HEK293 (cell line): ENCODE results near the gene LPCAT1.

Experiments
- CTCF ChIA-PET: fragments of 350-600 bp; formaldehyde crosslinking; extraction: SDS; loops from one replicate; lab custom pipeline; 2021; ENCODE audit warnings: antibody characterized with exemption; lab: Yijun Ruan, JAX
- POLR2A ChIA-PET: fragments of 300-600 bp; formaldehyde crosslinking; extraction: SDS; loops from one replicate; lab custom pipeline; 2020; ENCODE audit warnings: antibody characterized with exemption, inconsistent platforms; lab: Yijun Ruan, JAX
- H3K27ac ChIP-seq: fragments of 200-500 bp; sonication (Bioruptor generic); 2 replicates; pipeline ENCODE4 v1.5.1; 2014; ENCODE audit warnings: low read depth, low read length, control low read depth, inconsistent platforms; ENCODE audit errors: extremely low read depth
- H3K36me3 ChIP-seq, 2 experiments: fragments of 200-500 bp in 1 of 2; sonication (Bioruptor generic) in 1 of 2; 1 replicate in 1 of 2; 2 replicates in 1 of 2; pipeline ENCODE4 v1.5.1; 2014 to 2017; ENCODE audit warnings: inconsistent platforms in 2 of 2, low read length in 2 of 2; ENCODE audit not compliant: control insufficient read depth in 2 of 2, insufficient read depth in 1 of 2
- H3K4me1 ChIP-seq: fragments of 200-500 bp; sonication (Bioruptor generic); 2 replicates; pipeline ENCODE4 v1.5.1; 2014; ENCODE audit warnings: mild to moderate bottlenecking, low read length, inconsistent platforms; ENCODE audit not compliant: control insufficient read depth, insufficient read depth
- H3K4me3 ChIP-seq: 2 replicates; pipeline ENCODE4 v1.5.1; 2011; ENCODE audit warnings: low read depth, mild to moderate bottlenecking, control low read depth, low read length, moderate library complexity
- H3K9me3 ChIP-seq: fragments of 200-500 bp; sonication (Bioruptor generic); 2 replicates; pipeline ENCODE4 v1.5.1; 2014; ENCODE audit warnings: low read depth, low read length, inconsistent platforms; ENCODE audit not compliant: control insufficient read depth, insufficient read depth
- PATZ1 ChIP-seq: fragments of 450-650 bp; formaldehyde crosslinking; IDR thresholded peaks from 2 replicates; pipeline ENCODE4 v1.5.1; 2016; ENCODE audit warnings: missing biosample characterization, missing genetic modification characterization
- PRDM10 ChIP-seq: fragments of 450-650 bp; formaldehyde crosslinking; IDR thresholded peaks from 2 replicates; pipeline ENCODE4 v1.5.1; 2016; ENCODE audit warnings: missing biosample characterization, missing genetic modification characterization
- PRDM2 ChIP-seq: fragments of 450-650 bp; formaldehyde crosslinking; IDR thresholded peaks from 2 replicates; pipeline ENCODE4 v1.5.1; 2016; ENCODE audit warnings: missing biosample characterization, missing genetic modification characterization, borderline replicate concordance
- ZNF114 ChIP-seq: fragments of 450-650 bp; formaldehyde crosslinking; IDR thresholded peaks from 2 replicates; pipeline ENCODE4 v1.5.0; 2017; ENCODE audit warnings: missing biosample characterization, missing genetic modification characterization
- ZNF26 ChIP-seq: fragments of 450-650 bp; formaldehyde crosslinking; IDR thresholded peaks from 2 replicates; pipeline ENCODE4 v1.5.1; 2016; ENCODE audit warnings: missing biosample characterization, missing genetic modification characterization
- ZNF449 ChIP-seq: fragments of 450-650 bp; formaldehyde crosslinking; IDR thresholded peaks from 2 replicates; pipeline ENCODE4 v1.5.1; 2017; ENCODE audit warnings: missing biosample characterization, mild to moderate bottlenecking, missing genetic modification characterization, moderate library complexity
- ZNF548 ChIP-seq: fragments of 450-650 bp; formaldehyde crosslinking; IDR thresholded peaks from 2 replicates; pipeline ENCODE4 v1.5.1; 2016; ENCODE audit warnings: missing biosample characterization, missing genetic modification characterization
- ZNF600 ChIP-seq: fragments of 450-650 bp; formaldehyde crosslinking; IDR thresholded peaks from 2 replicates; pipeline ENCODE4 v1.5.1; 2016; ENCODE audit warnings: missing biosample characterization, missing genetic modification characterization
- ZNF677 ChIP-seq: fragments of 450-650 bp; IDR thresholded peaks from 2 replicates; pipeline ENCODE4 v1.5.0; 2018; ENCODE audit warnings: missing biosample characterization, mild to moderate bottlenecking, missing genetic modification characterization, moderate library complexity

The LPCAT1 gene

GRCh38 chr5:1497795-1498622 lies 25.8 kb downstream of the LPCAT1 start:
- H3K9me3 ChIP-seq: no peaks in the 10 kb centered on the region
- TF ChIP-seq ZNF548: no peak
- TF ChIP-seq ZNF677: no peak
- no peak for TF ChIP-seq PATZ1 (tag by site-specific recombination)
- no peak for TF ChIP-seq ZNF26 (tag by site-specific recombination)
- no peak for TF ChIP-seq ZNF114 (tag by site-specific recombination)
- no peak for TF ChIP-seq PRDM2 (tag by site-specific recombination)
- TF ChIP-seq PRDM10 (tag by site-specific recombination): no peak
- TF ChIP-seq ZNF600: 0 out of 2 replicates have a peak, but pooled peaks have one; percentile 11
- TF ChIP-seq ZNF449 (tag by site-specific recombination): no peak

More at GRCh38 chr5:1497795-1498622, 25.8 kb downstream of the LPCAT1 start:
- no peak overlapping the region for H3K4me3 ChIP-seq
- no peaks in the 10 kb centered on the region for H3K4me1 ChIP-seq
- peaks cover 7 to 74% of the 10 kb centered on the region in 2 experiments; a peak in 2 of 3 replicates for H3K36me3 ChIP-seq
- ChIA-PET POLR2A (no interaction called here), CTCF (no interaction called here)
- no peak overlapping the region for H3K27ac ChIP-seq
